H1 (cell line): ENCODE data around the gene MEGF11. TPM values are rescaled to one million over a fixed set of nuclear protein-coding genes. Genes with fewer than 3 reads are reported as not detected.
A peak's percentile ranks its signal among the peaks of the same experiment; 100 is the strongest.

Experiments
- ATF3 ChIP-seq: IDR thresholded peaks from 2 replicates; pipeline ENCODE4 v1.6.1; 2011; ENCODE audit warnings: low read depth, mild to moderate bottlenecking, low read length; ENCODE audit not compliant: insufficient read depth
- CHD7 ChIP-seq: fragments of 300-600 bp; sonication (generic); IDR thresholded peaks from 2 replicates; pipeline ENCODE4 v1.7.1; 2012; ENCODE audit warnings: low read length, moderate library complexity, mild to moderate bottlenecking, inconsistent platforms; ENCODE audit not compliant: insufficient replicate concordance
- CTBP2 ChIP-seq: IDR thresholded peaks from 2 replicates; pipeline ENCODE4 v1.7.0; 2011; ENCODE audit warnings: borderline replicate concordance, mild to moderate bottlenecking, moderate library complexity, mixed read lengths, low read length; ENCODE audit not compliant: insufficient read depth, insufficient read length
- KDM5A ChIP-seq: fragments of 200-600 bp; IDR thresholded peaks from 2 replicates; pipeline ENCODE4 v1.7.1; 2012; ENCODE audit warnings: mild to moderate bottlenecking, low read length, inconsistent platforms, mixed read lengths
- MAFK ChIP-seq: IDR thresholded peaks from 2 replicates; pipeline ENCODE4 v1.6.1; 2012; ENCODE audit warnings: low read depth, mild to moderate bottlenecking, improper control_type of control experiment, low read length
- RAD21 ChIP-seq, 2 experiments: IDR thresholded peaks in 1 of 2; conservative IDR thresholded peaks in 1 of 2; 2 replicates each; pipeline ENCODE4 v1.6.1; 2011; ENCODE audit warnings: low read depth in 2 of 2, low read length in 2 of 2, improper control_type of control experiment in 1 of 2, inconsistent platforms in 1 of 2, mild to moderate bottlenecking in 1 of 2, moderate library complexity in 1 of 2
- RNF2 ChIP-seq: fragments of 200-900, 300-1000 bp; sonication (generic); IDR thresholded peaks from 2 replicates; pipeline ENCODE4 v1.7.1; 2016; ENCODE audit warnings: borderline replicate concordance, low read depth, mild to moderate bottlenecking, antibody characterized with exemption, low read length; ENCODE audit not compliant: poor library complexity, severe bottlenecking; ENCODE audit errors: missing control alignments
- ZNF274 ChIP-seq: IDR thresholded peaks from 2 replicates; pipeline ENCODE4 v1.7.0; 2012; ENCODE audit warnings: low read length, borderline replicate concordance; ENCODE audit errors: extremely low read depth
- polyA plus RNA-seq, 7 experiments: library from polyadenylated mRNA; depleted of rRNA in 3 of 7; stranded (reverse) in 5 of 7; unstranded in 2 of 7; fragments of >200 nt in 5 of 7; fragments of 200-250 nt in 2 of 7; gene quantifications; 1 replicate in 5 of 7; 2 replicates in 1 of 7; 4 replicates in 1 of 7; pipeline versions ENCODE4 v1.2.1 to v1.2.3, GENCODE V29; 2011 to 2013; ENCODE audit warnings: missing spikeins in 2 of 7, mixed read lengths in 2 of 7
- total RNA-seq: library from RNA; stranded (reverse); fragmentation: NEBNext Ultra II Directional; extraction: Animal tissue kit (Norgen Biotek cat#: 25700); gene quantifications from 2 replicates; pipeline ENCODE4 v1.2.1, GENCODE V29; 2021

Gene MEGF11
- total and polyA plus RNA-seq, 2 of the 8 experiments (the other 6 are each of a cell fraction or from before 2014, with no cell fraction given), result 4.4 to 4.8 TPM

- no peak for TF ChIP-seq CHD7
- TF ChIP-seq KDM5A, result no peak
- TF ChIP-seq MAFK, result no peak
- TF ChIP-seq ATF3, result no peak
- peak; percentile 77 for TF ChIP-seq CTBP2
- TF ChIP-seq RAD21 (IDR thresholded peaks at IDR 0.05 in 1 of 2, conservative IDR thresholded peaks at IDR 0.05 in 1 of 2; ENCODE audit: low read depth in 2 of 2, low read length in 2 of 2), result no peak
- no peak for TF ChIP-seq ZNF274
- no peak for TF ChIP-seq RNF2
Measured at GRCh38 chr15:65954289-65954741, 299.2 kb downstream of the MEGF11 start (continued).
